A549 (cell line): ENCODE data around the gene SOX11. TPM values are rescaled to one million over a fixed set of nuclear protein-coding genes. Genes with fewer than 3 reads are reported as not detected.

Experiments used
- ATAC-seq, 2 experiments: fragments of 200-7000 bp in 1 of 2; fragments of >200 bp in 1 of 2; cut with Nextera tagmentation in 1 of 2; cut with Tn5 transposase in 1 of 2; 3 replicates each; pipeline versions ENCODE4 v1.8.0 to v1.9.1; 2018 to 2020; ENCODE audit warnings: mild to moderate bottlenecking in 1 of 2, moderate library complexity in 1 of 2
- CTCF ChIA-PET: fragments of 300-600 bp; sonication (Branson Sonifier 250); formaldehyde crosslinking; extraction: SDS; loops from one replicate; lab custom pipeline; 2021; ENCODE audit warnings: antibody characterized with exemption, inconsistent platforms; lab: Yijun Ruan, JAX
- POLR2A ChIA-PET: fragments of 350-600 bp; formaldehyde crosslinking; extraction: SDS; loops from one replicate; lab custom pipeline; 2021; ENCODE audit warnings: antibody characterized with exemption, inconsistent platforms; lab: Yijun Ruan, JAX
- DNase-seq, 2 experiments: peaks; one replicate each; pipeline versions ENCODE4 v3.0.0 to v3.0.0-alpha.2; 2011 to 2016; ENCODE audit warnings: low read depth in 1 of 2, low spot score in 1 of 2
- FAIRE-seq: peaks from 2 replicates; lab custom pipeline; 2011; peaks lifted over from hg19 to GRCh38; lab: Jason Lieb, UNC
- H3K27ac ChIP-seq, 2 experiments: fragments of >200 bp; sonication (Bioruptor Twin); formaldehyde crosslinking; 3 replicates each; pipeline ENCODE4 v1.5.1; 2016 to 2017
- H3K4me1 ChIP-seq: fragments of >200 bp; sonication (Bioruptor Twin); formaldehyde crosslinking; 3 replicates; pipeline ENCODE4 v1.6.1; 2016
- H3K4me2 ChIP-seq: fragments of >200 bp; sonication (Bioruptor Twin); formaldehyde crosslinking; 3 replicates; pipeline ENCODE4 v1.6.1; 2016
- H3K4me3 ChIP-seq: fragments of >200 bp; sonication (Bioruptor Twin); formaldehyde crosslinking; 3 replicates; pipeline ENCODE4 v1.5.1; 2016
- H3K9me3 ChIP-seq: fragments of >200 bp; sonication (Bioruptor Twin); formaldehyde crosslinking; 3 replicates; pipeline ENCODE4 v1.6.1; 2016
- BHLHE40 ChIP-seq: IDR thresholded peaks from 2 replicates; pipeline ENCODE4 v1.6.1; 2012; ENCODE audit warnings: low read depth, low read length, inconsistent platforms
- CBX2 ChIP-seq: fragments of 200-600 bp; sonication (generic); IDR thresholded peaks from 2 replicates; pipeline ENCODE4 v1.6.1; 2016; ENCODE audit warnings: low read depth, mild to moderate bottlenecking, borderline replicate concordance
- CBX8 ChIP-seq: fragments of 200-600 bp; sonication (generic); IDR thresholded peaks from 2 replicates; pipeline ENCODE4 v1.6.1; 2016
- EP300 ChIP-seq, 2 experiments: fragments of >200 bp; sonication (Bioruptor Twin); formaldehyde crosslinking; IDR thresholded peaks; 2 replicates in 1 of 2; 3 replicates in 1 of 2; pipeline ENCODE4 v1.6.1; 2016 to 2017
- ESRRA ChIP-seq: fragments of 150-350 bp; IDR thresholded peaks from 2 replicates; pipeline ENCODE4 v1.6.1; 2014; ENCODE audit warnings: mild to moderate bottlenecking, low read length, borderline replicate concordance
- JUNB ChIP-seq: fragments of >200 bp; sonication (Bioruptor Twin); formaldehyde crosslinking; IDR thresholded peaks from 2 replicates; pipeline ENCODE4 v1.6.1; 2016
- KDM1A ChIP-seq: fragments of 200-600 bp; sonication (generic); IDR thresholded peaks from 2 replicates; pipeline ENCODE4 v1.6.1; 2016; ENCODE audit warnings: low read depth, mild to moderate bottlenecking
- MAFK ChIP-seq: fragments of 450-650 bp; IDR thresholded peaks from 2 replicates; pipeline ENCODE4 v1.6.1; 2014; ENCODE audit not compliant: partially characterized antibody
- MAZ ChIP-seq: fragments of 150-350 bp; IDR thresholded peaks from 2 replicates; pipeline ENCODE4 v1.6.1; 2014; ENCODE audit warnings: antibody characterized with exemption, low read depth, low read length, borderline replicate concordance
- MYC ChIP-seq: IDR thresholded peaks from 2 replicates; pipeline ENCODE4 v1.6.1; 2012; ENCODE audit warnings: mild to moderate bottlenecking, inconsistent platforms, low read length, improper control_type of control experiment, borderline replicate concordance
- NPAS2 ChIP-seq: fragments of 250-450 bp; sonication (Bioruptor Pico); IDR thresholded peaks from 2 replicates; pipeline ENCODE4 v1.8.0; 2022; ENCODE audit warnings: mild to moderate bottlenecking, moderate library complexity, borderline replicate concordance
- PHF8 ChIP-seq: fragments of 200-600 bp; sonication (generic); IDR thresholded peaks from 2 replicates; pipeline ENCODE4 v1.6.1; 2016; ENCODE audit warnings: low read depth, mild to moderate bottlenecking, antibody characterized with exemption, moderate library complexity, borderline replicate concordance
- RAD21 ChIP-seq, 2 experiments: fragments of >200 bp in 1 of 2; sonication (Bioruptor Twin) in 1 of 2; formaldehyde crosslinking in 1 of 2; IDR thresholded peaks in 1 of 2; conservative IDR thresholded peaks in 1 of 2; 2 replicates in 1 of 2; 3 replicates in 1 of 2; pipeline ENCODE4 v1.6.1; 2012 to 2018; ENCODE audit warnings: inconsistent platforms in 1 of 2
- RCOR1 ChIP-seq: fragments of 150-350 bp; IDR thresholded peaks from 2 replicates; pipeline ENCODE4 v1.6.1; 2014; ENCODE audit warnings: antibody characterized with exemption, low read length, low read depth
- RFX5 ChIP-seq: fragments of 450-650 bp; IDR thresholded peaks from 2 replicates; pipeline ENCODE4 v1.7.1; 2014; ENCODE audit warnings: antibody characterized with exemption, mild to moderate bottlenecking, moderate library complexity
- SREBF2 ChIP-seq: fragments of 450-650 bp; IDR thresholded peaks from 2 replicates; pipeline ENCODE4 v1.6.1; 2014; ENCODE audit warnings: mild to moderate bottlenecking, moderate library complexity
- ZSCAN20 ChIP-seq: fragments of 250-450 bp; sonication (Bioruptor Pico); IDR thresholded peaks from 2 replicates; pipeline ENCODE4 v1.8.0; 2022; ENCODE audit warnings: mild to moderate bottlenecking, moderate library complexity
- WGBS: methylation state at CpG from one replicate; pipeline ENCODE4 v1.1.6; 2017; ENCODE audit errors: missing lambda C conversion rate; 5-methylcytosine and 5-hydroxymethylcytosine counted together
- polyA plus RNA-seq, 4 experiments: library from polyadenylated mRNA; depleted of rRNA in 3 of 4; stranded (reverse); fragments of >200 nt; fragmentation: RNase III in 1 of 4; extraction: RNeasy Plus Mini Kit Qiagen cat#74134 plus additional on column Dnase treatment in 1 of 4; gene quantifications; 2 replicates in 3 of 4; 3 replicates in 1 of 4; pipeline ENCODE4 v1.2.3, GENCODE V29; 2011 to 2017
- TF ChIP-seq, protein P1 (sequence below): fragments of >200 bp; sonication (Bioruptor Twin); formaldehyde crosslinking; IDR thresholded peaks from 3 replicates; pipeline ENCODE4 v1.5.1; 2016
- TF ChIP-seq, protein P2 (sequence below): fragments of 200-600 bp; sonication (generic); IDR thresholded peaks from 2 replicates; pipeline ENCODE4 v1.6.1; 2016; ENCODE audit warnings: antibody characterized with exemption, mild to moderate bottlenecking, moderate library complexity

The SOX11 gene
- polyA plus RNA-seq, 2 of the 4 experiments (the other 2 are of a cell fraction) = not detected

DNA sequence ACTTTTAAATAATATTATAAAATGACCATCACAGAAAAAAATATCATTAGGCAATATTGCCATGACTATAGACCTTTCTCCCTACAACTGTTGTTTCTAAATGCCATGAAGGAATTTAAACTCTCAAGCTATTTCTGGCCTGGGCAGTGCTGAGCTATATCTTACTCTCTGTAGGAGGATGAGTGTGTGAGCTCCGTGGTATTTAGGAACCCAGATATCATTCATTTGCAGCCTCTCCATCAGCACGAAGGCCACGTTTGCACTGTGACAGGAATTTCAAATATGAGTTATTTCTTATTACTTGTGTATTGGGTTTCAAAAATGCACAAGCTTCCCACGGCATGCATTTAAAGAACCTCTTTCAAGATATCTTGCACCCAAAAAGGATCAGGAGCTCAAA lies 35.0 kb upstream of the SOX11 start (continued):
- TF ChIP-seq MAFK (no peak), JUNB (no peak), BHLHE40 (no peak), RAD21 (conservative IDR thresholded peaks at IDR 0.05 in 1 of 2, IDR thresholded peaks at IDR 0.05 in 1 of 2) (no peak), CBX2 (no peak), ZSCAN20 (CRISPR knock-in tag) (no peak), SREBF2 (no peak)

DNA sequence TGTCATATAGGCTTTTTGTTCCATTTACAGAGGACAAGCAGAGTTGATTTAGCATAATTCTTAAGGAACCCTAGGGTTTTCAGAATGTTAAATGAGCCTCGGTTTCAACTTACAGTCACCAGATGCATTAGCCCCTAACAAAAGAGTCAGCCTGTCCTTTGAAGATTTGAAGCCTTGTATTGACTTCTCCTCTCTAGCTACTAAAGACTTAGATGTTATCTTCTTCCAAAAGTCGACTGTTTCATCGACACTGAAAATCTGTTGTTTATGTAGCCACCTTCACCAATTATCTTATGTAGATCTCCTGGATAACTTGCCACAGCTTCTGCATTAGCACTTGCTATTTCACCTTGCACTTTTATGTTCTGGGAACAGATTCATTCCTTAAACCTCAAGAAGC lies 31.6 kb upstream of the SOX11 start:
- no peaks in the 10 kb centered on the region for H3K4me1 ChIP-seq
- no peak for FAIRE-seq
- ChIA-PET POLR2A (no interaction called here), CTCF (no interaction called here)
- WGBS = 2% methylated on average over 3 of the region's 3 CpGs
- no peak for DNase-seq
- TF ChIP-seq RCOR1 (no peak), CBX8 (no peak), PHF8 (no peak), KDM1A (no peak), NPAS2 (CRISPR knock-in tag) (no peak), EP300 (IDR thresholded peaks at IDR 0.05) (no peak), MAZ (no peak), RAD21 (conservative IDR thresholded peaks at IDR 0.05 in 1 of 2, IDR thresholded peaks at IDR 0.05 in 1 of 2) (no peak), MYC (no peak)
- TF ChIP-seq, protein P1, sequence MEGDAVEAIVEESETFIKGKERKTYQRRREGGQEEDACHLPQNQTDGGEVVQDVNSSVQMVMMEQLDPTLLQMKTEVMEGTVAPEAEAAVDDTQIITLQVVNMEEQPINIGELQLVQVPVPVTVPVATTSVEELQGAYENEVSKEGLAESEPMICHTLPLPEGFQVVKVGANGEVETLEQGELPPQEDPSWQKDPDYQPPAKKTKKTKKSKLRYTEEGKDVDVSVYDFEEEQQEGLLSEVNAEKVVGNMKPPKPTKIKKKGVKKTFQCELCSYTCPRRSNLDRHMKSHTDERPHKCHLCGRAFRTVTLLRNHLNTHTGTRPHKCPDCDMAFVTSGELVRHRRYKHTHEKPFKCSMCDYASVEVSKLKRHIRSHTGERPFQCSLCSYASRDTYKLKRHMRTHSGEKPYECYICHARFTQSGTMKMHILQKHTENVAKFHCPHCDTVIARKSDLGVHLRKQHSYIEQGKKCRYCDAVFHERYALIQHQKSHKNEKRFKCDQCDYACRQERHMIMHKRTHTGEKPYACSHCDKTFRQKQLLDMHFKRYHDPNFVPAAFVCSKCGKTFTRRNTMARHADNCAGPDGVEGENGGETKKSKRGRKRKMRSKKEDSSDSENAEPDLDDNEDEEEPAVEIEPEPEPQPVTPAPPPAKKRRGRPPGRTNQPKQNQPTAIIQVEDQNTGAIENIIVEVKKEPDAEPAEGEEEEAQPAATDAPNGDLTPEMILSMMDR = no peak
- TF ChIP-seq, protein P2, sequence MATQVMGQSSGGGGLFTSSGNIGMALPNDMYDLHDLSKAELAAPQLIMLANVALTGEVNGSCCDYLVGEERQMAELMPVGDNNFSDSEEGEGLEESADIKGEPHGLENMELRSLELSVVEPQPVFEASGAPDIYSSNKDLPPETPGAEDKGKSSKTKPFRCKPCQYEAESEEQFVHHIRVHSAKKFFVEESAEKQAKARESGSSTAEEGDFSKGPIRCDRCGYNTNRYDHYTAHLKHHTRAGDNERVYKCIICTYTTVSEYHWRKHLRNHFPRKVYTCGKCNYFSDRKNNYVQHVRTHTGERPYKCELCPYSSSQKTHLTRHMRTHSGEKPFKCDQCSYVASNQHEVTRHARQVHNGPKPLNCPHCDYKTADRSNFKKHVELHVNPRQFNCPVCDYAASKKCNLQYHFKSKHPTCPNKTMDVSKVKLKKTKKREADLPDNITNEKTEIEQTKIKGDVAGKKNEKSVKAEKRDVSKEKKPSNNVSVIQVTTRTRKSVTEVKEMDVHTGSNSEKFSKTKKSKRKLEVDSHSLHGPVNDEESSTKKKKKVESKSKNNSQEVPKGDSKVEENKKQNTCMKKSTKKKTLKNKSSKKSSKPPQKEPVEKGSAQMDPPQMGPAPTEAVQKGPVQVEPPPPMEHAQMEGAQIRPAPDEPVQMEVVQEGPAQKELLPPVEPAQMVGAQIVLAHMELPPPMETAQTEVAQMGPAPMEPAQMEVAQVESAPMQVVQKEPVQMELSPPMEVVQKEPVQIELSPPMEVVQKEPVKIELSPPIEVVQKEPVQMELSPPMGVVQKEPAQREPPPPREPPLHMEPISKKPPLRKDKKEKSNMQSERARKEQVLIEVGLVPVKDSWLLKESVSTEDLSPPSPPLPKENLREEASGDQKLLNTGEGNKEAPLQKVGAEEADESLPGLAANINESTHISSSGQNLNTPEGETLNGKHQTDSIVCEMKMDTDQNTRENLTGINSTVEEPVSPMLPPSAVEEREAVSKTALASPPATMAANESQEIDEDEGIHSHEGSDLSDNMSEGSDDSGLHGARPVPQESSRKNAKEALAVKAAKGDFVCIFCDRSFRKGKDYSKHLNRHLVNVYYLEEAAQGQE = no peak
- no peak for ATAC-seq
- H3K4me3 ChIP-seq = no peak overlapping the region
- H3K27ac ChIP-seq = no peak overlapping the region
- H3K9me3 ChIP-seq = no peaks in the 10 kb centered on the region
- no peak overlapping the region for H3K4me2 ChIP-seq

DNA sequence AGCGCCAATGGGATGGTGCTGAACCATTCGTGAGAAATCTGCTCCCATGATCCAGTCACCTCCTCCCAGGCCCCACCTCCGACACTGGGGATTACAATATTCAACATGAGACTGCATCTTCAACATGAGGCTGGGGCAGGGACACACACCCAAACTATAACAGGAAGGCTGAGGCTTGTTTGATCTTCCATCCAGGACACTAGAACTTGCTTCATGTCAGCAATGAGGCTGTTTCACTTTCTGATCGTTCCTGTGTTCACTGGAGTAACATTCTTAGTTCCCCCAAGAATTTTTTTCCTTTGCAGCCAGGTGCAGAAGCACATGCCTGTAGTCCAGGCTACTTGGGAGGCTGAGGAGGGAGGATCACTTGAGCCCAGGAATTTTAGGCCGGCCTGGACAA lies 30.8 kb upstream of the SOX11 start:
- no peak for ATAC-seq
- 4% methylated on average over 5 of the region's 5 CpGs for WGBS

DNA sequence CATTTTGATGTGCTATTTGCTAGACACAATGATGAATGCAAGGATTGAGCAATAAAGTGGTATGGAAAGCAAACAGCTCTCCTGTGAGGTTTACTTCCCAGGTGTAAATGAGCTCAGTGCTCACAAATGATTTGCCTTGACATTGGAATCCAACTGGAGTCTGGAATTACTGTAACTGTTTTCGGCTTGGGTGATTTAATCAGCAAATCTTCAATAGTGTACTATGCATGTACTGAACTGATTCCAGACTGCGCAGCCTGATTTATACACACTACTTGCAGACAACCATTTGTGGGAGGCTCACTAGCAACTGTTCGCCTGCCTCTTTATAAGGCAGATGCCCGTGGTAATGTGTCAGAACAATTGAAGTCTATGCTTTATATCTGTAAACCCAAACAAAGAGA lies 27.9 kb upstream of the SOX11 start:
- H3K4me3 ChIP-seq = no peak overlapping the region
- no peaks in the 10 kb centered on the region for H3K9me3 ChIP-seq
- ChIA-PET POLR2A (no interaction called here), CTCF (no interaction called here)
- H3K27ac ChIP-seq = no peak overlapping the region
- no peak for DNase-seq
- no peak overlapping the region for H3K4me2 ChIP-seq
- WGBS = 15% methylated on average over 4 of the region's 4 CpGs
- FAIRE-seq = no peak
- H3K4me1 ChIP-seq = no peaks in the 10 kb centered on the region
- no peak for TF ChIP-seq RFX5
- ATAC-seq = no peak

More for the DNA sequence above, 30.8 kb upstream of the SOX11 start:
- H3K4me3 ChIP-seq = no peak overlapping the region
- H3K4me2 ChIP-seq = no peak overlapping the region
- H3K27ac ChIP-seq = no peak overlapping the region
- no peaks in the 10 kb centered on the region for H3K9me3 ChIP-seq
- FAIRE-seq (no peak), DNase-seq (no peak)
- ChIA-PET CTCF (no interaction called here), POLR2A (no interaction called here)
- no peaks in the 10 kb centered on the region for H3K4me1 ChIP-seq
- no peak for TF ChIP-seq ESRRA
